Embryonic facial prominence (tissue), 1 donor: ENCODE measurements around the gene TMEM150B.

ENCODE experiments used
- DNase-seq: peaks from one replicate; pipeline ENCODE4 v3.0.0-alpha.2; 2016; ENCODE audit errors: extremely low spot score

Gene TMEM150B, protein sequence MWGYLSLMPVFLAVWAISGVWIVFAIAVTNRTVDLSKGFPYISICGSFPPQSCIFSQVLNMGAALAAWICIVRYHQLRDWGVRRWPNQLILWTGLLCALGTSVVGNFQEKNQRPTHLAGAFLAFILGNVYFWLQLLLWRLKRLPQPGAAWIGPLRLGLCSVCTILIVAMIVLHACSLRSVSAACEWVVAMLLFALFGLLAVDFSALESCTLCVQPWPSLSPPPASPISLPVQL

DNA sequence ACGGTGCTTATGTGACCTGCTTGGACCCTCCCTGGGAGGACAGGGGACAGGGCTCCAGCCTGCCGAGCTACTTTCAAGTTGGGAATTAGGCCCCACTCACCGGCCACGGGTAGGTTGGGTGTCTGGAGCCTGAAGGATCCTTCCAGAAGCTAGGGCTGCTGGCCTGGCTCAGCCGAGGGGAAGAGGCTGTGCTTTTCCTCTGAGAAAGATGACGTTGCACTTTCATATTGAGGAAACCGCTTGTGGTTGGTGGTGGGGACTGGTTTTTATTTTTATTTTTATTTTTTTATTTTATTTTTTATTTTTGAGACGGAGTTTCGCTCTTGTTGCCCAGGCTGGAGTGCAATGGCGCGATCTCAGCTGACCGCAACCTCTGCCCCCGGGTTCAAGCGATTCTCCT is at the start of gene TMEM150B:
Gene TMEM150B, minus strand, starts transcription at position 170 of the 400 bp plus-strand sequence. CDS start 4,305 bp downstream, outside the sequence.
- no peak for DNase-seq

DNA sequence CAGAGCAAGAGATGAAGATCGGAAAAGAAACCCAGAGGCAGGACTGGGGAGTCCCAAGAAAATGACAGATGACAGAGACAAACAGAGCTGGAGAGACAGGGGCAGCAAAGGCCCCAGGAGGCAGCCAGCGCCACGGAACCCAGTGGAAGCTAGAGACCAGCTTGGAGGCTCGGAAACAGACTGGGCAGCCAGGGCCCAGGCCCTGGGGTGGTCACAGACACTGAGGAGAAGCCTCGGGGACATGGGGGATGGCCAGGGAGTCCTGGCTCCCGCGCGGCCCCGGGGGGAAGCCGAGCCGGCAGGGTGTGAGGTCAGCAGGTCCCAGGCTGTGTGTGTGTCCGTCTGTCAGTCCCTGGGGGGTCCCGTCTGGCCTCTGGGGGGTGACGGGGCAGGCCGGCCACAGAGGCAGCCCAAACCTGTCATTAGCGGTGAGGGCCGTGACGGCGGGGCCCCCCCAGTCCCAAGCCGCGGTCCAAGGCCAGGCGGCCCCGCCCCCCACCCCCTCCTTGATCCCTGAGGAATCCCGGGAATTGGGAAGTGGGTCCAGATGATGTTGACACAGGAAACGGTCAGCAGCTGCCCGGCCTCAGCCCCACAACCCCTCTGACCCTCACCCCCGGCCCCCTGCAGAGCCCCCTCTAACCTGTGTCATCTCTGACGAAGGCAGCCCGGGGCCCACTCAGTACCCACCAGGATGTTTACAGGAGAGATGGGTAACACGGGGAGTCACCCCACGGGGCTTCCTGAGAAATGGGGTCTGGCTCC is 49.0 kb upstream of the TMEM150B start:
- DNase-seq, result no peak

DNA sequence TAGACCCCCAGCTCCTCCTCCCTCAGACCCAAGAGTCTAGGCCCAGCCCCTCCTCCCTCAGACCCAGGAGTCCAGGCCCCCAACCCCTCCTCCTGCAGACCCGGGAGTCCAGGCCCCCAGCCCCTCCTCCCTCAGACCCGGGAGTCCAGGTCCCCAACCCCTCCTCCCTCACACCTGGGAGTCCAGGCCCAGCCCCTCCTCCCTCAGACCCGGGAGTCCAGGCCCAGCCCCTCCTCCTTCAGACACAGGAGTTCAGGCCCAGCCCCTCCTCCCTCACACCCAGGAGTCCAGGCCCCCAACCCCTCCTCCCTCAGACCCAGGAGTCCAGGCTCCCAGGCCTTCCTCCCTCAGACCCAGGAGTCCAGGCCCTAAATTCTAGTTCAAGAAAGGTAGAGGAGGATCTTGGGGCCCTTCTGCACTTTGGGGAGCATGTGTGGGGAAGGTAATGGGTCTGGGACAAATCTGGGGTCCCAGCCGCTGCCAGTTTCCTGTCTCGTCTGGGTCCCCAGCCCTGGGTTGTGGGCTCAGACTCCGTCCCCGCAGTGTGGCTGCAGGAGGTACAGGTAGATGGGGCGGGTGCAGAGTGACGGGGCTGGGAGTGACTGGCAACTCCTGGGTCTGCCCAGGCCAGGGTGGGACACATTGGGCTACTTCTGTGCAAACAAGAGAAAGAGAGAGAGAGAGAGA is 48.3 kb upstream of the TMEM150B start:
- DNase-seq, result no peak

DNA sequence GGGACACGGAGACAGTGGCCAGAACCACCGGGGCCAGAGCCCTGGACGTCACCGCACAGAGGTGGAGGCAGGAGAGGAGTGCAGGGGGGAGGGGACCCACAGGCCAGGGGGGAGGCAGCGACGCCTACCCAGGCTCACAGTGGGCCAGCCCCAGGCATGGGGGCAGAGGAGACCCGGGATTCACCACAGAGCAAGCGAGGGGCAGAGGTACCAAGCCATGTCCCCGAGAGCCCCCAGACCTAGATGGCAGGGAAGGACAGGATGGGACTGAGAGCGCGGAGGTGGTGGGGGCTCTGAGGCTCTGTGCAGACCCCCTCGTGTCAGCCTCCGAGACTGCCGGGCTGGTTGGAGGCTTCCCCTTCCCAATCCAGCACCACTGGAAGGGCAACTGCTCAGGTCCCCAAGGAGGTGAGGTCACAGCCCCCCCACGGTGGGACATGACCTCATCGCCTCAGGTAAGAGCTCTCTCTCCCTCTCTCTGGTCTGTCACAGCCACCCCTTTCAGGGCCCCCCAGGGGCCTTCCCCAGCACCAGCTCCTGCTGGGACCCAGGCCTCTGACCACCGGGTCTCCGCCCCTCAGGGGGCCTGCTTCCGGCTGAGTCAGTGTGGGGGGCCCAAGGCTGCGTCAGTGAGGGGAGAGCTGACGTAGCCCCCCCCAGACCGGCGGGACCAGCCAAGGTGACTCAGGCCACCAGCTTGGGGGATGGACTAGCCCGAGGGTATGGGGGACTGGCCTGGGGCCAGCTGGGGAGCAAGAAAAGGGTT is 47.4 kb upstream of the TMEM150B start:
- DNase-seq, result no peak

DNA sequence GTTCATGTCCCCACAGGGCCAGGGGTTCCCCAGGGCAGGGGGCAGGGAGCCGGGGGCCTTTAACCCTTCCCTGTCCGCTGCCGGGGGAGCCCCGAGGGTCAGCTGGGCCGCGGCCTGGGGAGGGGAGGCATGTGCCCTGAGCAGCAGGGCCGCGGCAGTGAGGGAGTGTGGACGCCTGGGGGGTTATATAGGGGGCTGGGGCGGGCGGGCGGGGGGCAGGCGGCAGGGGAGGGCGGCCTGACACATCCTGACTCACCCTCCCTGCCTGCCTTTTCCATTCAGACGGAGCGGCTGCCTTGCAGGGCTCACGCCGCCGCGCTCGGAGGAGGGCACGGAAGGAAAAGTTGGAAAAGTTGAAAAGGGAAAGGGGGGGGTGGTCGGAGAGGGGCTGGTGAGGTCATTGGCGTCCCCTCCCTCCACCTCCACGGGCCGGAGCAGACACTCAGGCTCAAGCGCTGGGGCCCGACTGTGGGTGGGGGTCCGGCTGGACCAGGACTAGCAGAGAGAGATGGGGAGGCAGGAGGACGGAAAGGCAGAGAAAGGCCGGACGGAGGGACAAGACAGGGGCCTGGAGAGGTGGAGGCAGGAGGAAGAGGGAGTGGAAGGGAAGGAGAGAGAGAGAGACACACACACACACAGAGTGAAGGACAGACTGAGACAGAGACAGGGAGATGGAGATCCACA is 45.3 kb upstream of the TMEM150B start, which contains the start of gene IL11:
Gene IL11, minus strand, starts transcription at position 159 of the 684 bp plus-strand sequence. Its CDS starts 153 bp downstream, at position 6.
- no peak for DNase-seq

DNA sequence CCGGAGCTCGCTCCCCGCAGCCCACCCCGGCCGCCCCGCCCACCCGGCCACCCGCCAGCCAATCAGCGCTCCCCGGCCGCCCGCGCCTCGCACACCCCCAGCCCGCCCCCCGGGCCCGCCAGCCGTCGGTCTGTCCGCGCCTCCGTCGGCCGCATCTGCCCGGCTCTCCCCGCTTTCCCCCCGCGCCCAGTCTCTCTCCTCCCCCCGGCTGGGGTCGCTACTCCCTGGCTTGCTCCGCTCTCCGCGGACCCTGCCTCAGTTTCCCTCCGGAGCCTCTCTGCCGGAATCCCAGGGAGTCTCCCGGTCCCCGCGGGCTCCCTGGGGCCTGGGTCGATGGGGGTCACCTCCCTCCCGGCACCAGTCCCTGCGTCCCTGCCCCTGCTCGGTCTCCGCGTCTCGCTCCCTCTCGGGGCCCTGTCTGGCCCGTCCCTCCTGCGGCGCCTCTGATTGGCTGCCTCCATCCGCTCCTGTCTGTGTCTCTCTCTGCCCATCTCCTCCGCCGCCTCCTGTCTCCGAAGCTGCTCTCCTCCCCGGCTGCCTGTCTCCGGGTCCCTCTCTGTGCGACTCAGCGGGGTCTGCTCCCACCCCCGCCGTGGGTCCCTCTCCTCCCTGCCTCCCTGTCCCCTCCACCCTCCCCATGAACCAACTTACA is 44.6 kb upstream of the TMEM150B start:
- DNase-seq, result no peak

DNA sequence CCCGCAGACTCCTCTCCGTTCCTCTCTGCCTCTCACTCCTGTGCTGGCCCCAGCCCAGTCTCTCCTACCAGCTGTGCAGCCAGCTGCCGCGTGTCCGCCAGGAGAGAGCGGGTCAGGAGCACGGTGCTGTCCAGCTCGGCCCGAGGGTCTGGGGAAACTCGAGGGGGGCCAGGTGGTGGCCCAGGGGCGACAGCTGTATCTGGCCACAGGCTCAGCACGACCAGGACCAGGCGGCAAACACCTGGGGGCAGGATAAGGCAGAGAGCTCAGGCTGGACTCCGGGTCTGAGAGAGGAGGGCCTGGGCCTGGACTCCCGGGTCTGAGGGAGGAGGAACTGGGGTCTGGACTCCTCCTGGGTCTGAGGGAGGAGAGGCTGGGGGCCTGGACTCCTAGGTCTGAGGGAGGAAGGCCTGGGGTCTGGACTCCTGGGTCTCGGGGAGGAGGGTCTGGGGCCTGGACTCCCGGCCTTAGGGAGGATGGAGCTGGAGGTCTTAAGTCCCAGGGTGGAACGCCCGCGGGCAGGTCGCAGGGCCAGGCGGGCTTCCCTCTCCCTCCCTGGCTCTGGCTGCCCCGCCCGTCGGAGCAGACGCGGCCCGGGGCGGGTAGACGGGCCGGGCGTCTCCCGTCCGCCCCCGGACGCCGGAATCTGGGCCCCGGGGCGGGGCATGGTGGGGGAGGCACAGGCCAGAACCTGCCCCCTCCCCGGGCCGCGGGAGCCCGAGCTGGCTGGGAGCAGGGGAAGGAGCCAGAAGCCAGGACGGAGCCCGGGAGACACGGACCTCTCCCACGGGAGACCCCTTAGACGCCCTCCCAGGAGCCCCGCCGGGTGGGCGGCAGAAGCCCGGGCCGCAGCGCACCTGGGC is 43.8 kb upstream of the TMEM150B start:
- DNase-seq, result no peak

DNA sequence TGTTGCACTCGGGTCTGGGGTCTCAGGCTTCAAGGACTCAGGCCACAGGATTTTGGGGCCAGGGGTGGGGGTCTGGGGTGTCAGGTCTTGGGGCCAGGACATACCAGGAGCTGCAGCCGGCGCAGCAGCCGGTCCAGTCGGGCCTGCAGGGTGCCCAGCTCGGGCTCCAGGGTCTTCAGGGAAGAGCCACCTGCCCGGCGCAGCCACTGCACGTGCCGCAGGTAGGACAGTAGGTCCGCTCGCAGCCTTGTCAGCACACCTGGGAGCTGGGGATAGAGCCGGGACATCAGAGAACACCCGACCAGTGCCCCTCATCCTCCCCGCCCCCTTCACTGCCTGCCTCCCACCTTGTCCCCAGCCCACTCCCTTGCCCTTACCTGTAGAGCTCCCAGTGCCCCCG is 43.0 kb upstream of the TMEM150B start:
- no peak for DNase-seq

DNA sequence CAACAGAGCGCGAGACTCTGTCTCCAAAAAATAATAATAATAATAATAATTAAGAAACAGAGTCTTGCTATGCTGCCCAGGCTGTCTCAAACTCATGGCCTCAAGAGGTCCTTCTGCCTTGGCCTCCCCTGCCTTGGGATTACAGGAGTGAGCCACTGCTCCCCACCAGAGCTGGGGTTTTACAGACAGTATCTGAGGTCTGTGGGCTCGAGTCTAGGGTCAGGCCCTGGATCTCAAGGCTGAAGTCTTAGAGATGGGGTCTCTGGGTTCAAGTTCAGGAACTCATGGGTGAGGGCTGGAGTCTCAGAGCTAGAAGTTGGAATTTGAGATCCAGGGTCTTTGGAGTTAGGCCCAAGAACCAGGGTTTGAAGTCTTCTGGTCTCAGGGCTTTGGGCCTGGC is 41.6 kb upstream of the TMEM150B start:
- DNase-seq, result no peak

DNA sequence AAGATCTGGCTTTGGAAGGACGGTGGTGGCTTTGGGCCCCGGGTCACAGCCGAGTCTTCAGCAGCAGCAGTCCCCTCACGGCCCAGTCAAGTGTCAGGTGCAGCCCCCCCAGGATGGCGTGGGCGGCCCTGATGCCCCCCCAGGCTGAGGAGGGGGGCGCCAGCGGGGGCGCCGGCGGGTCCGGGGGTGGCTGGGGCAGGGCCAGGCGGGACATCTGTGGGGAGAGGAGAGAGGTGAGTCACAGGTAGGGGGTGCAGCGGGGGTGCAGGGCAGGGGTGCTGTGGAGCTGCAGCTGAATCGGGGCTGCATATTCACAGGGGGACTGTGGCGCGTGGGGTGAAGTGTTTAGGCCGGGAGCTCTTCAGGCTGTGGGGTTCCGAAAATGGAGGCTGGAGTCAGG is 40.8 kb upstream of the TMEM150B start:
- DNase-seq, result no peak

DNA sequence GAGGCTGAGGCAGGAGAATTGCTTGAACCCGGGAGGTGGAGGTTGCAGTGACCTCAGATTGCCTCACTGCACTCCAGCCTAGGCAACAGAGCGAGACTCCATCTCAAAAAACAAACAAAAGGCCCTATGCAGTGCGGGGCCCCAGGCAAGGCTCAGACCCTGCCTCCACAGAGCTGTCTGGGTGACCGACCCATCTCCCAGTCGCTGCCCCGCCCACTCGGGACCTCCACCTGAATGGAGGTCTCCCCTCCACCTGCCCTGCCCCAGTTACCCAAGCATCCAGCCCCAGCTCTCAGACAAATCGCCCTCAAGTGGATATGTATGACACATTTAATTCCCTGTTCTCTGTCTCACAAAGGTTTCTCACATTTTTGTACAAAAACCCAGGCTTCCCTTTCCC is 40.1 kb upstream of the TMEM150B start:
- DNase-seq, result no peak

DNA sequence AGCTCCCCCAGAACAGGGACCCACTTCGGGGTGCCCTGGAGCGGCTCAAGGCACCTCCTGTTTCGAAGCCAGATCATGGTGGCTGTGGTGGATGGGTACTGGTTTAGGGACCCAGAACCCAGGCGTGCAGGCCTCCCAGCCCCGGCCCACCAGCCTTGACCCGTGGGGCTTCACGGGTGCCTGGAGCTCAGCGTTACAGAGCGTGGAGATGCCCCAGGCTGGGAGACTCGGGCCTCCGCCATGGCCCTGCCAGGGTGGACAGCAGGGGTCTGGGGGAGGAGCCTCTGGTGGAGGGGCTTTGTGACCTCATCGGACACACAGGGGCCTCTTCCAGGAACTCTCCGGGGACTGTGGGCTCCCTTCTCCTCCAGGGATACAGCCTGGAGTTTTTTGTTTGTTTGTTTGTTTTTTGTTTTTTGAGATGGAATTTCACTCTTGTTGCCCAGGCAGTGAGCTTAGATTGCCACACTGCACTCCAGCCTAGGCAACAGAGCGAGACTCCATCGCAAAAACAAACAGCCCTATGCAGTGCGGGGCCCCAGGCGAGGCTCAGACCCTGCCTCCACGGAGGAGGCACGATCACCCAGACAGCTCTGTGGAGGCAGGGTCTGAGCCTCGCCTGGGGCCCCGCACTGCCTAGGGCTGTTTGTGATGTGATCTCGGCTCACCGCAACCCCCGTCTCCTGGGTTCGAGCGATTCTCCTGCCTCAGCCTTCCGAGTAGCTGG is 38.0 kb upstream of the TMEM150B start, which contains the start of gene GARIN5B:
Gene GARIN5B, minus strand, starts transcription at position 271 of the 727 bp plus-strand sequence. Its CDS starts 194 bp downstream, at position 77.
- no peak for DNase-seq

DNA sequence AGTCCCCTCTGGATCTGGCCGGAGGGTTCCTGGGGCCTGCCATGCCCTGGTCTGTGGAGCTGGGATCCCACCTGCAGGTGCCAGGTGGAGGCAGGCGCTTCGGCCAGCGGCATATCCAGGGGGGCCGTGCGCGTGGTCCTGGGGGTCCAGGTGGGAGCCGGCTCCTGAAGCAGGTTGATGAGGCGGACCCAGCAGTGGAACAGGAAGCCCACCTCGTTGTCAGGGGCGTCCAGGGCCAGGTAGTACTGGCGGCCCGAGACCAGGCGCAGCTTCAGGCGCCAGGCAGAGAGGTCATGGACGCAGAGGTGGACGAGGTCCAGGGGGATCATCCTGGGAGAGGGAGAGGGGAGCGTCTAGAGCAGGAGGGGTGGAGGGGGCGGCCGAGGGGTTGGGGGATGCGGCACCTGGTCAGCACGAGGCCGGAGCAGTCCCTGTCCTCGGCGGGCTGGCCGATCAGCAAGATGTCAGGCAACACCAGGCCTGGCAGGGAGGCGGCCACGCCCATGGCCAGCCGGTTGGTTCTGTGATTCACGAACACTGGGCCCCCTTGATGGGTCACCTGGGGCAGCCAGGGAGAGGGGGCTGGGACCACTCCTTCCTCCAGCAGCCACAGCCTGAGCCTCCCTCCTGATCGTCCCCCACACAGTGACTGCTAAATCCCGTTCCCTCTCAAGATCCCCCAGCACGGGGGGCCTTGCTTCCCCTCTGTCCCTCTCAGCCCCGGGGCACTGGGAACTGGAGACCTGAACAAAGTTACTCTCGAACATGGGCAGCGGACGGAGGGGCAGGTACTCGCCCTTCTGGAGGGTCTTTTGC is 37.2 kb upstream of the TMEM150B start:
- DNase-seq, result no peak

DNA sequence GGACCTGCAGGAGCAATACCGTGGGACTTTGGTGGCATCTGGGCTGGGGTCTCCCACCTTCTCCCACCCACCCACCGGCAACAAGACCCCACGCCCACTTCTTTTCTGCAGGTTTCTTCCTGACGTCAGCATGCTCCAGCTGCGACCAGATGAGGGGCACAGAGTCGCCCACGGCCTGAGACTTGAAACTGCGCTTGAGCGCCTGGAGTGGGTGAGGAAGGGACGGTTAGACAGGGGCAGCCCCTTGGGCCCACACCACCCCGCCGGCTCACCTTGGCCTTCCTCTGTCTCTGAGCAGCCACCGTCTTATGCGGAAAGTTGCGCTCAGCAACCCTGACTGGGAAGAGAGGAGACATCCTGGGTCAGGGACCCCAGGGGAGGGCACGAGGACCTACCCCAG is 35.8 kb upstream of the TMEM150B start:
- no peak for DNase-seq

DNA sequence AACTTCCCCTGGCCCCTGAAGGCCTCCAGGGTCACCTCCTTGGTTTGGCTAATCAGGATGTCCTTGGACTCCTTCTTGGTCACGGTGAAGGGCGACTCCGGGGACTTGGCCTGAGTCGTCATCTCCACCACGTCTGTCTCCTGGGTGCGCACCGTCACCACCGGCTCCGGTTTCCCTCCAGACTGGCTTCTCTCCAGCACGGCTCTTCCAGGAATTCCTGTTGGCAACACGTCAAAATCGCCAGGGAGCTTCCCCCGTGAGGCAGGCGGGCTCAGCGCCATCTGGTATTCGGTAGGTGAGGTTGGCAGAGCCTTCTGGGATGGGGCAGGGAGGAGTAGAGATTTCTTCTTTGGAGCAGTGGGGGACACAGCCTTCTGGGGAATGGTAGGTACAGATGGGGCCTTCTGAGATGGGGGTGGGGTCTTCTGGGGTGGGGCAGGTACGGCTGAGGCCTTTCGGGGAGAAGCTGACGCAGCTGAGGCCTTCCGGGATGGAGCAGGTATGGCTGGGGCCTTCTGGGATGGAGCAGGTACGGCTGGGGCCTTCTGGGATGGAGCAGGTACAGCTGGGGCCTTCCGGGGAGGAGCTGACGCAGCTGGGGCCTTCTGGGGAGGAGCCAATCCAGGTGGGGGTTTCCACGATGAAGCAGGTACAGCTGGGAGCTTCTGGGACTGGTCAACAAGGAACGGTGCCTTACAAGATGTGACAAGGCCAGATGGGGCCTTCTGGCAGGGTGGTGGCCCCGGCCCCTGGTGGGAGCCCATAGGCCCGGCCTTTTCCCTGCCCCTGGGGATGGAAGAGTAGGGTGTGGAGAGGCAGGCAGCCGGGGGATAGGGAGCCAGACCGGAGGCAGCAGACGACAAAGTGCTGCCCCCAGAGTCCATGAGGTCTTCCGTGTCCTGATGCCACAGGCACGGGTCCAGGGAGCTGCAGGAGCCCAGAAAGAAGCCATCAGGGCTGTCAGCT is 34.1 kb upstream of the TMEM150B start:
- DNase-seq, result no peak

DNA sequence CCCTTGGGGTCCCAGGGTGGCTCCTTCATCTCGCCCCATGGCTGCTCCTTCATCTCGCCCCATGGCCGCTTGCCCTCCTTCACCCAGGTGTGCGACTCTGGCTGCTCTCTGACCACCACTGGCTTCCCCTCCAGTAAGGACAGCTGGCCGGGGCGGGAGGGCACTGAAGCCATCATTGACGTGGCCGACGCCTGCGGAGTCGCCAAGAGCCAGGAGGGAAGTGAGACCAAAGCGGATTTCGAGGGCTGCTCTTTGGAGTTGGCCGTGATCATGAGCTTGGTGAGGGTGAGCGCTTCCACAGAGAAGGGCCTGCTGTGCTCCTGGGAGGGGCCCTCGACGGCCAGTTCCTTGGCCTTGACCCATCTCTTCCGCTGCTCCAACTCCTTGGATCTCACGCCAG is 33.4 kb upstream of the TMEM150B start:
- no peak for DNase-seq

DNA sequence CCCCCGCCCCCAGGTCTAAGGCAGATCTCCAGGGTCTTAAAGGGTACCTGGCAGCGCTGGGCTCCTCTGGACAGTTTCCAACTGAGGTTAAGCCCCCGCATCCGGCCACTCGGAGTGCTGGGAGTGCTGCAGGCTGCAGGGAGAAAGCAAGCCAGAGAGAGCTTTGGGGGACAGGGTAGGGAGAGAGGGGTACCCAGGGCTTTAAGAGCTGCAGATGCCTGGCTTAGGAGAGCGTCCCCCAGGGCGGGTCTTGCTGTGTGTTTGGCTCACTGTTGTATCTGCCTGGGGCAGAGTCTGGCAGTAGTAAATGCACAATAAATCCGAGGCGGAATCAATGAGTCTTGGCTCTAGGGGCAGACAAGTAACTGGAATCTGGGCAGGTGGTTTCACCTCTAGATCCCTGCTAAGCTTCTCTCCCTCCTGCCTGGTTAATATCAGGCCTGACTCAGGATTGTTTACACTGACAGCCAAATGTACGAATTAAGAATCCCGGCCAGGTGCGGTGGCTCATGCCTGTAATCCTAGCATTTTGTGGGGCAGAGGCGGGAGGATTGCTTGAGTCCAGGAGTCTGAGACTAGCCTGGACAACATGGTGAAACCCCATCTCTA is 30.2 kb upstream of the TMEM150B start:
- no peak for DNase-seq
